ENCODE results near the gene ARHGEF16.

ARHGEF16 gene

GRCh38 chr1:3515774-3516480, 61.5 kb downstream of the ARHGEF16 start:
- DNase-seq (ENCODE audit: low read depth in 2 of 2), result peak in 1 of 2 donors; percentile 17
- H3K4me3 ChIP-seq (replicated peaks in 1 of 2; ENCODE audit: low read depth in 2 of 2, low read length in 2 of 2), result no peak overlapping the region
- no peak for TF ChIP-seq CTCF (IDR thresholded peaks at IDR 0.05; ENCODE audit: low read depth, low read length)

- H3K4me3 ChIP-seq (replicated peaks in 1 of 2; ENCODE audit: low read depth in 2 of 2, low read length in 2 of 2), result no peak overlapping the region
- no peak for DNase-seq (ENCODE audit: low read depth in 2 of 2)
- no peak for TF ChIP-seq CTCF (IDR thresholded peaks at IDR 0.05; ENCODE audit: low read depth, low read length)
Measured at GRCh38 chr1:3516481-3516869, 62.0 kb downstream of the ARHGEF16 start.

- no peak for DNase-seq (ENCODE audit: low read depth in 2 of 2)
- TF ChIP-seq CTCF (IDR thresholded peaks at IDR 0.05; ENCODE audit: low read depth, low read length), result no peak
Measured at GRCh38 chr1:3516911-3517675, 62.6 kb downstream of the ARHGEF16 start.

GRCh38 chr1:3518256-3518655, 63.8 kb downstream of the ARHGEF16 start:
- H3K4me3 ChIP-seq (replicated peaks in 1 of 2; ENCODE audit: low read depth in 2 of 2, low read length in 2 of 2), result no peak overlapping the region
- no peak for DNase-seq (ENCODE audit: low read depth in 2 of 2)
- peak; percentile 86 for TF ChIP-seq CTCF (IDR thresholded peaks at IDR 0.05; ENCODE audit: low read depth, low read length)

More at GRCh38 chr1:3516911-3517675, 62.6 kb downstream of the ARHGEF16 start:
- no peak overlapping the region for H3K4me3 ChIP-seq (replicated peaks in 1 of 2; ENCODE audit: low read depth in 2 of 2, low read length in 2 of 2)

GRCh38 chr1:3518756-3519155, 64.3 kb downstream of the ARHGEF16 start:
- no peak for DNase-seq (ENCODE audit: low read depth in 2 of 2)
- no peak overlapping the region for H3K4me3 ChIP-seq (replicated peaks in 1 of 2; ENCODE audit: low read depth in 2 of 2, low read length in 2 of 2)
- no peak for TF ChIP-seq CTCF (IDR thresholded peaks at IDR 0.05; ENCODE audit: low read depth, low read length)

- no peak for TF ChIP-seq CTCF (IDR thresholded peaks at IDR 0.05; ENCODE audit: low read depth, low read length)
- DNase-seq (ENCODE audit: low read depth in 2 of 2), result no peak
- H3K4me3 ChIP-seq (replicated peaks in 1 of 2; ENCODE audit: low read depth in 2 of 2, low read length in 2 of 2), result no peak overlapping the region
Measured at GRCh38 chr1:3519301-3519885, 64.9 kb downstream of the ARHGEF16 start.
